Suppressor macrophage (primary cell): ENCODE results near the gene KRTAP2-1.
"Not testable (repeated sequence)": the region's sequence is repeated elsewhere in the genome, so short reads cannot be mapped to it uniquely, and the experiment has no call there.

ENCODE experiments used
- DNase-seq, 4 experiments: peaks; one replicate each; pipeline ENCODE4 v3.0.0-alpha.2; 2020 to 2022

The KRTAP2-1 gene

GRCh38 chr17:41057547-41057946 is 10.4 kb upstream of the KRTAP2-1 start:
- no peak for DNase-seq

GRCh38 chr17:41055130-41055529 is 8.0 kb upstream of the KRTAP2-1 start, which contains the start of gene KRTAP2-2:
TSS of gene KRTAP2-2 (minus strand) at chr17:41055230. CDS start at chr17:41055211, 19 bp downstream.
- DNase-seq = not testable (repeated sequence)

GRCh38 chr17:41054556-41054955 is 7.4 kb upstream of the KRTAP2-1 start:
- not testable (repeated sequence) for DNase-seq

- DNase-seq = no peak
These were observed 6.9 kb upstream of the KRTAP2-1 start for GRCh38 chr17:41054025-41054424.

- DNase-seq = no peak
These were observed 5.5 kb upstream of the KRTAP2-1 start for GRCh38 chr17:41052566-41052965.

- no peak for DNase-seq
These were observed 2.0 kb upstream of the KRTAP2-1 start for GRCh38 chr17:41049110-41049509.

- no peak for DNase-seq
These were observed 1.3 kb upstream of the KRTAP2-1 start for GRCh38 chr17:41048441-41048840.

GRCh38 chr17:41042953-41043352 is 4.2 kb downstream of the KRTAP2-1 start:
- DNase-seq = no peak

GRCh38 chr17:41040783-41041571 is 6.1 kb downstream of the KRTAP2-1 start, which contains the start of gene KRTAP1-1:
TSS of gene KRTAP1-1 (minus strand) at chr17:41041450. CDS start at chr17:41041397, 53 bp downstream.
- DNase-seq = not testable (repeated sequence)

GRCh38 chr17:41037853-41038350 is 9.2 kb downstream of the KRTAP2-1 start:
- DNase-seq = no peak

GRCh38 chr17:41034346-41034935 is 12.7 kb downstream of the KRTAP2-1 start, which contains the start of gene KRTAP1-3:
TSS of gene KRTAP1-3 (minus strand) at chr17:41034874. CDS start at chr17:41034821, 53 bp downstream.
- DNase-seq = not testable (repeated sequence)

- DNase-seq = no peak
These were observed 17.4 kb downstream of the KRTAP2-1 start, which contains the start of gene KRTAP1-4 for GRCh38 chr17:41029633-41030245. TSS of gene KRTAP1-4 (minus strand) at chr17:41030195. CDS start at chr17:41030078, 117 bp downstream.

- DNase-seq = no peak
These were observed 20.2 kb downstream of the KRTAP2-1 start, which contains the start of gene KRTAP1-5 for GRCh38 chr17:41026715-41027471. TSS of gene KRTAP1-5 (minus strand) at chr17:41027208. CDS start at chr17:41027155, 53 bp downstream.

GRCh38 chr17:41024697-41025096 is 22.4 kb downstream of the KRTAP2-1 start:
- no peak for DNase-seq

- DNase-seq = no peak
These were observed 26.8 kb downstream of the KRTAP2-1 start for GRCh38 chr17:41020336-41020735.

- no peak for DNase-seq
These were observed 27.7 kb downstream of the KRTAP2-1 start for GRCh38 chr17:41019415-41019814.

GRCh38 chr17:41018541-41018940 is 28.6 kb downstream of the KRTAP2-1 start:
- peak in 3 of 4 experiments; percentile 6 to 32 (median 15) for DNase-seq

- no peak for DNase-seq
These were observed 30.4 kb downstream of the KRTAP2-1 start for GRCh38 chr17:41016578-41017215.

- DNase-seq = no peak
These were observed 31.7 kb downstream of the KRTAP2-1 start for GRCh38 chr17:41015454-41015853.

- no peak for DNase-seq
These were observed 33.5 kb downstream of the KRTAP2-1 start for GRCh38 chr17:41013606-41014005.

GRCh38 chr17:41013181-41013580 is 33.9 kb downstream of the KRTAP2-1 start:
- no peak for DNase-seq
